Epithelial cell of esophagus (primary cell): Measurements from ENCODE around the gene SMAP2.
"Not testable (repeated sequence)": the region's sequence is repeated elsewhere in the genome, so short reads cannot be mapped to it uniquely, and the experiment has no call there.

Experiments
- DNase-seq: peaks from one replicate; pipeline ENCODE4 v3.0.0; 2010; ENCODE audit warnings: low read depth
- H3K4me3 ChIP-seq: 2 replicates; pipeline ENCODE4 v1.5.1; 2011; ENCODE audit warnings: mild to moderate bottlenecking, low read length, control low read depth
- CTCF ChIP-seq: IDR thresholded peaks from 2 replicates; pipeline ENCODE4 v1.5.1; 2011; ENCODE audit warnings: low read depth, mild to moderate bottlenecking, low read length, control low read depth, inconsistent platforms; ENCODE audit not compliant: insufficient read depth; ENCODE audit errors: missing control alignments

SMAP2 gene

GRCh38 chr1:40341491-40342380 lies 31.8 kb upstream of the SMAP2 start:
- H3K4me3 ChIP-seq: no peak overlapping the region
- TF ChIP-seq CTCF: no peak
- no peak for DNase-seq

GRCh38 chr1:40342381-40342717 lies 31.2 kb upstream of the SMAP2 start:
- DNase-seq, H3K4me3 ChIP-seq: not testable (repeated sequence)

GRCh38 chr1:40344597-40344996 lies 28.9 kb upstream of the SMAP2 start:
- DNase-seq: peak; percentile 37
- no peak for TF ChIP-seq CTCF
- H3K4me3 ChIP-seq: no peak overlapping the region

- no peak overlapping the region for H3K4me3 ChIP-seq
- no peak for TF ChIP-seq CTCF
- no peak for DNase-seq
These were observed 23.1 kb upstream of the SMAP2 start for GRCh38 chr1:40350391-40350790.

GRCh38 chr1:40351124-40351523 lies 22.4 kb upstream of the SMAP2 start:
- no peak for DNase-seq
- H3K4me3 ChIP-seq: no peak overlapping the region
- TF ChIP-seq CTCF: no peak

- TF ChIP-seq CTCF: no peak
- no peak overlapping the region for H3K4me3 ChIP-seq
- no peak for DNase-seq
These were observed 21.4 kb upstream of the SMAP2 start for GRCh38 chr1:40352126-40352525.

- no peak overlapping the region for H3K4me3 ChIP-seq
- no peak for TF ChIP-seq CTCF
- no peak for DNase-seq
These were observed 20.4 kb upstream of the SMAP2 start for GRCh38 chr1:40353082-40353481.
